HL-60 (cell line): ENCODE results near the gene SYNC.
"Not testable (repeated sequence)": the region's sequence is repeated elsewhere in the genome, so short reads cannot be mapped to it uniquely, and the experiment has no call there.

Experiments used
- DNase-seq, 2 experiments: peaks; one replicate each; pipeline ENCODE4 v3.0.0-alpha.2; 2010 to 2020; ENCODE audit warnings: low read depth in 1 of 2, low spot score in 1 of 2
- H3K27ac ChIP-seq: fragments of 250-450 bp; sonication (Bioruptor Pico); replicated peaks from 2 replicates; pipeline ENCODE4 v1.5.1; 2020; ENCODE audit warnings: mild to moderate bottlenecking, moderate library complexity
- H3K27me3 ChIP-seq: fragments of 250-450 bp; sonication (Bioruptor Pico); 2 replicates; pipeline ENCODE4 v1.5.1; 2021; ENCODE audit warnings: mild to moderate bottlenecking, moderate library complexity; ENCODE audit not compliant: insufficient read depth, poor library complexity, severe bottlenecking
- H3K4me3 ChIP-seq: replicated peaks from 2 replicates; pipeline ENCODE4 v1.5.1; 2011; ENCODE audit warnings: mild to moderate bottlenecking, control low read depth, low read length; ENCODE audit not compliant: insufficient read depth

Gene SYNC

GRCh38 chr1:32630173-32630572 is 72.4 kb downstream of the SYNC start:
- H3K4me3 ChIP-seq, H3K27me3 ChIP-seq, H3K27ac ChIP-seq, DNase-seq: not testable (repeated sequence)
